ENCODE measurements around the gene XRCC5.

DNA sequence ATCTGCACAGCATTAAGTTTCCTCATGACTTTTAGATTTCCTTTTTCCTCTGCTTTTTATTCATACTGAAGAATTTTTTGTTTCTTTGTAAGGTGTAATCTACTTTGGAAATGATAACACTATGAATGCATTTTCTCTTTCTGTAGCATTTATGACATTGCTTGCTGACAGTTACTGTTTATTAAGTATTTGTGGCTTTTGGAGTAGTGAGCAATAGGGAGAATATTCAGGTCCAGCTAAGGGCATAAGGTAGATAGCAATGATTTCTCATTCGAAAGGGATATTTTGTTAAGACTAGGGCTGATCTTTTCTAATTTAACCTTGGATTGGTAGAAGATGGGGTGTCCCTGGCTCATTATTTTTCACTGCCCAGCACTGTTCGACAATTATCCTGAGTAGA is 80.3 kb downstream of the XRCC5 start:
- no peak for TF ChIP-seq POLR2AphosphoS5 (IDR thresholded peaks at IDR 0.05; ENCODE audit: low read depth, low read length)
- TF ChIP-seq, protein P1, sequence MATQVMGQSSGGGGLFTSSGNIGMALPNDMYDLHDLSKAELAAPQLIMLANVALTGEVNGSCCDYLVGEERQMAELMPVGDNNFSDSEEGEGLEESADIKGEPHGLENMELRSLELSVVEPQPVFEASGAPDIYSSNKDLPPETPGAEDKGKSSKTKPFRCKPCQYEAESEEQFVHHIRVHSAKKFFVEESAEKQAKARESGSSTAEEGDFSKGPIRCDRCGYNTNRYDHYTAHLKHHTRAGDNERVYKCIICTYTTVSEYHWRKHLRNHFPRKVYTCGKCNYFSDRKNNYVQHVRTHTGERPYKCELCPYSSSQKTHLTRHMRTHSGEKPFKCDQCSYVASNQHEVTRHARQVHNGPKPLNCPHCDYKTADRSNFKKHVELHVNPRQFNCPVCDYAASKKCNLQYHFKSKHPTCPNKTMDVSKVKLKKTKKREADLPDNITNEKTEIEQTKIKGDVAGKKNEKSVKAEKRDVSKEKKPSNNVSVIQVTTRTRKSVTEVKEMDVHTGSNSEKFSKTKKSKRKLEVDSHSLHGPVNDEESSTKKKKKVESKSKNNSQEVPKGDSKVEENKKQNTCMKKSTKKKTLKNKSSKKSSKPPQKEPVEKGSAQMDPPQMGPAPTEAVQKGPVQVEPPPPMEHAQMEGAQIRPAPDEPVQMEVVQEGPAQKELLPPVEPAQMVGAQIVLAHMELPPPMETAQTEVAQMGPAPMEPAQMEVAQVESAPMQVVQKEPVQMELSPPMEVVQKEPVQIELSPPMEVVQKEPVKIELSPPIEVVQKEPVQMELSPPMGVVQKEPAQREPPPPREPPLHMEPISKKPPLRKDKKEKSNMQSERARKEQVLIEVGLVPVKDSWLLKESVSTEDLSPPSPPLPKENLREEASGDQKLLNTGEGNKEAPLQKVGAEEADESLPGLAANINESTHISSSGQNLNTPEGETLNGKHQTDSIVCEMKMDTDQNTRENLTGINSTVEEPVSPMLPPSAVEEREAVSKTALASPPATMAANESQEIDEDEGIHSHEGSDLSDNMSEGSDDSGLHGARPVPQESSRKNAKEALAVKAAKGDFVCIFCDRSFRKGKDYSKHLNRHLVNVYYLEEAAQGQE (IDR thresholded peaks at IDR 0.05; ENCODE audit: insufficient read depth in 1 of 2, low read depth in 2 of 2, low read length in 1 of 2): no peak
